GM19467 (cell line): ENCODE measurements around the gene HJV.

Source experiments
- ATAC-seq: cut with Tn5 transposase; IDR thresholded peaks from one replicate; pipeline ENCODE4 v1.9.1; 2021; ENCODE audit warnings: mild to moderate bottlenecking, moderate library complexity; ENCODE audit not compliant: unreplicated experiment

Gene HJV

DNA sequence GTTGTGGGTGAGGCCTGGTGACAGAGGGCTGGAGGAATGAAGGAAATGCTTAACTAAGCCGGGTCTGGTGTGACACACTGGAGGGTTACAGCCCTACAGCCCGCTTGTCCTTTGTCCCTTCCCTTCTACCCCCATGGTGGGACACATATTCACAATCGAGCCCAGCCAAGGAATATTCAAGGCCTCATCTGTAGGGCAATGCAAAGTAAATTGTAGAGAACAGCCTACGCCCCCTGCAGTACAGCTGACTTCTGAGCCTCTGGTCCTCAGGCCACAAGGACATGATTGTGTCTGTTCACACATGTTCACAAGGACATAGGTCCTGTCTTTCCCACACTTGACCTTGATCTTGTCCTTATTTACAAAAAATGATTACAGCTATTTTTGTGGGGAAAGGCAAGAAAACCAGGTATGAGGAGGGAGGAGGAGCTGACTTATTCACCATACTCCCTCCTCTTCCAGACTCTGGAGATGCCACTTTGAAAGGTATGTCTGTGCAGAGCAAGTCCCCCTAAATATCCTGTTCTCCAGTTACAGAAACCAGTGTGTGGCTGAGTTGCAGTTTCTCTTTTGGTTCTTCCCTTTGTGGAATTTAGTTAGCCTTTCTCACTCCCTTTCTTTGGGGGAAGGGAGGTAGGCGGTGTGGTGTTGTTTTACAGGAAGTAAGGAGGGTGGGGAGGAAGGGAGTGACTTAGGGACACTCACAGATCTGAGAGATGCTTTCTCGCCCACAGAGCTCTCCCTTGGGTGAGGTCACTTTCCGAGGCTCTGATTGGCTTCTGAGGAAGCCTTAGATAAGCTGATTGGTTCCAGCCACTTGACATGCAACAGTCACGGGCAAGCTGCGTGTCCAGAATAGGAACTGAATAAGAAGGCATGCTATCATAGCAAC lies 42.4 kb downstream of the HJV start:
- peak; percentile 91 for ATAC-seq

DNA sequence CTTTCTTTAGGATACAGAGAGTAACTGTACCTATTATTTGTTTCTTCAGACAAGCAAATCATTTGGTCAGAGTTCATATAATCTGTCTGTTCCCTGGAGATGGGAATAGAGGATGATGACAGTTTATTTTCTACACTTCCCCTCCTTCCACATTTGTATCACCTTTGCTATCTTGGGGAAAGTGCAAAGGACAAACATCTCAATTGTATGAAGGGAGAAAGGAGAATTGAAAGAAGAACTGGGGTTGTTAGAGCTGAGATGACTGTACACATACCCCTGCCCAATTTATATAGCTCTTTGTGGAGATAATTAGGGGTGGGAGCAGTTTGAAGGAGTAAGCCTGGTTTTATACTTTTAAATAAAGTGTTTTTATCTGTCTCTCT lies 43.1 kb downstream of the HJV start:
- no peak for ATAC-seq

DNA sequence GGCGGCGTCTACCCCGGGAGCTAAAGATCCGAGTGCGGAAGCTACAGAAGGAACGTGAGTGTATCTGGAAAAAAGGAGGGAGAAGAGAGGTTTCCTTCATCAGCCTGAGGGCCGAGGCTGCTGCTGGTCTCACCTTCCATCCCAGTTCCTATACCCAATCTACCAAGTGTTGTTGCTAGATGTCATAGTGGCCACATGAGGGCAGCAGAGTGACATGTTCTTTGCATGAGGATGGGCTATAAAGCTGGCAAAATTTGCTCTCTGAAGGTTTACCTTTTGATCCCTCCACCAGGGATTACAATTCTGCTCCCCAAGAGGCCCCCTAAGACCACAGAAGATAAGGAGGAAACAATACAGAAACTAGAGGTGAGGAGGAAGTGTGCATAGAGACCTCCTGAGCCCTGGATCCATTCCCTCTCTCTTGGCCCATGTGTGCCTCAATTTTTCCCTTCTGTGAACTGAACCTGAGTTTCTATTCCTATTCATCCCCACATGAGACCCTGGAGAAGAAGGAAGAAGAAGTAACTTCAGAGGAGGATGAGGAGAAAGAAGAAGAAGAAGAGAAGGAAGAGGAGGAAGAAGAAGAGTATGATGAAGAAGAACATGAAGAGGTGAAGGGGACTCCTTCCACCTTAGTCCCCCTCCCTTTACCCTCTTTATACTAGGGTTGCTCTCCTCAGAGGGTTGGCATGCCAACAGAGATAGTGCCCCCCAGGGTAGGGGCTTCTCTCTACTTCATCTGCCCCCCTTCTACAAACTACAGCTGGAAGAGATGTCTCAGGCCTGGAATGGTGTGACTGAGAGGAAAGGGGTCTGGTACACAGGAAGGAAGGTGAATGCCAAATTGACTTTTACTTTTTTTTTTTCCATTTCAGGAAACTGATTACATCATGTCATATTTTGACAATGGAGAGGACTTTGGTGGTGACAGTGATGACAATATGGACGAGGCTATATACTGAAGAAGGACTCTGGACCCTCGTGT lies 43.8 kb downstream of the HJV start:
- ATAC-seq = no peak

DNA sequence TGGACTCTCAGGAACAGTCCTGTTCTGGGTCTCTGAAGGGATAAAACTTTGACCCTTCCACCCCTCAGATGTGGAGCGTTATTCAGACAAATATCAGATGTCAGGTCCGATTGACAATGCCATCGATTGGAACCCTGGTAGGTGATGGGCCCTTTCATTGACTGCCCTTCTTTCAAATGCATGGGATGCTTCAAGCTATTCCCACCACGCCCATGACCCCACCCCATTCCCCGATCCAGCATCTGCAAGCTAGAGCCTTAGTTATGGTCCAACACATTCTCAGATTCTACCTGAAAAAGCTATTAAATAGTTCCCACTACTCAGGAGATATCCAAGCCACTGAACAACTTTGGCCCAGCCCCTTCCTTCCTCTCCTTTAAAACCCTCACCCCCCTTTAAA lies 44.5 kb downstream of the HJV start:
- no peak for ATAC-seq

DNA sequence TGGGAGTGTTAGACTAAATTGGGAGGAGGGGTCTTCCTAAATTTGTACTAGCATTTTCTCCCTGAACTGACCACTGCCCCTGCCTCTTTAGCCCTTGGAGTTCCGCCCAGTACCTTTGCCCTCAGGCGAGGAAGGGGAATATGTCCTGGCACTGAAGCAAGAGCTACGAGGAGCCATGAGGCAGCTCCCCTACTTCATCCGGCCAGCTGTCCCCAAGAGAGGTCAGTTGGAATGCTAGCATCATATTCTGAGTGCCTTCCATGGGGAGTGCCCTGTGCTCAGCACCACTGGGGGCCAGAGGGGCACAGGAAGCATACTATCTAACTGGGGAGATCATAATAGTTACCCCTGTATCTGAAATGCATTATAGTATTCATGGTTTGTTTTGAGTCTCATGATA lies 46.3 kb downstream of the HJV start:
- no peak for ATAC-seq

GRCh38 chr1:145974721-145975120 lies 46.8 kb downstream of the HJV start:
- ATAC-seq = no peak

DNA sequence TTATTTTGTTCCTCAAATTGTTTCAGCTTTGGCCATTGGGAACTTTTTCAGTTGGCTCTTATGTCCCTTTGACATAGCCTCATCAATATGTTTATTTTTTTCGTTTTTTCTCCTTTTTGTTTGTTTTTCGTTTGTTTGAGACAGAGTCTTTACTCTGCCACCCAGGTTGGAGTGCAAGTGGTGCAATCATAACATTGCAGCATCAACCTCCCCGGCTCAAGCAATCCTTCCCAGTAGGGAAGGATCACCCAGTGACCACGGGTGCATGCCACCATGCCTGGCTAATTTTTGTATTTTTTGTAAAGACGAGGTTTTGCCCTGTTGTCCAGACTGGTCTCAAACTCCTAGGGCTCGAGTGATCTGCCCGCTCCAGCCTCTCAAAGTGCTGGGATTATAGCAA lies 49.0 kb downstream of the HJV start:
- no peak for ATAC-seq
